ENCODE data around the gene KCNIP3.

DNA sequence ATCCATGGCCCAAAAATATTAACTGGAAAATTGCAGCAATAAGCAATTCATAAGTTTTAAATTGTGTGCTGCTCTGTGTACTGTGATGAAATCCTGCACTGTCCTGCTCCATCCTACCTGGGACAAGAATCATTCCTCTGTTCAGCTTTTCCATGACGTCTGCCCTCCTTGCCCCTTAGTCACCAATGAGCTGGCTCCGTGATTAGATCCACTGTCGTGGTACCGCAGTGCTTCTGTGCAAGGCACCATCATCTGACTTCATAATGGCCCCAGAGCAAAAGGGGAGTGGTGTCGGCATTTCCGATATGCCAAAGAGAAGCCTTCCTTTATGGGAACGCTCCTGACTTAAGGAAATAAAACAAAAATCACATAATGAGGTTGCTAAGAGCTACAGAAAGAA, 101.9 kb downstream of the KCNIP3 start:
- TF ChIP-seq, protein P1, sequence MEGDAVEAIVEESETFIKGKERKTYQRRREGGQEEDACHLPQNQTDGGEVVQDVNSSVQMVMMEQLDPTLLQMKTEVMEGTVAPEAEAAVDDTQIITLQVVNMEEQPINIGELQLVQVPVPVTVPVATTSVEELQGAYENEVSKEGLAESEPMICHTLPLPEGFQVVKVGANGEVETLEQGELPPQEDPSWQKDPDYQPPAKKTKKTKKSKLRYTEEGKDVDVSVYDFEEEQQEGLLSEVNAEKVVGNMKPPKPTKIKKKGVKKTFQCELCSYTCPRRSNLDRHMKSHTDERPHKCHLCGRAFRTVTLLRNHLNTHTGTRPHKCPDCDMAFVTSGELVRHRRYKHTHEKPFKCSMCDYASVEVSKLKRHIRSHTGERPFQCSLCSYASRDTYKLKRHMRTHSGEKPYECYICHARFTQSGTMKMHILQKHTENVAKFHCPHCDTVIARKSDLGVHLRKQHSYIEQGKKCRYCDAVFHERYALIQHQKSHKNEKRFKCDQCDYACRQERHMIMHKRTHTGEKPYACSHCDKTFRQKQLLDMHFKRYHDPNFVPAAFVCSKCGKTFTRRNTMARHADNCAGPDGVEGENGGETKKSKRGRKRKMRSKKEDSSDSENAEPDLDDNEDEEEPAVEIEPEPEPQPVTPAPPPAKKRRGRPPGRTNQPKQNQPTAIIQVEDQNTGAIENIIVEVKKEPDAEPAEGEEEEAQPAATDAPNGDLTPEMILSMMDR (IDR thresholded peaks at IDR 0.05): no peak
- TF ChIP-seq EZH2 (IDR thresholded peaks at IDR 0.05; ENCODE audit: borderline replicate concordance, insufficient read depth, low read depth, low read length, poor library complexity, severe bottlenecking): no peak

Data from B cell (primary cell).